Mesenchymal stem cell (in vitro differentiated cells and primary cell): ENCODE data around the gene LCT.
"Not testable (repeated sequence)": the region's sequence is repeated elsewhere in the genome, so short reads cannot be mapped to it uniquely, and the experiment has no call there.

Source experiments
- DNase-seq: peaks from one replicate; pipeline ENCODE4 v3.0.0-alpha.2; 2013
- H2AFZ ChIP-seq: one replicate; pipeline ENCODE4 v1.6.1; 2013; ENCODE audit warnings: low read depth, mild to moderate bottlenecking, control low read depth, inconsistent platforms, low read length, moderate library complexity
- H2AK5ac ChIP-seq: 2 replicates; pipeline ENCODE4 v1.6.1; 2013; ENCODE audit warnings: low read length, moderate library complexity, mild to moderate bottlenecking, inconsistent platforms; ENCODE audit not compliant: severe bottlenecking
- H2BK120ac ChIP-seq: one replicate; pipeline ENCODE4 v1.6.1; 2013; ENCODE audit warnings: low read depth, mild to moderate bottlenecking, inconsistent platforms, low read length, moderate library complexity
- H2BK12ac ChIP-seq, 2 experiments: one replicate each; pipeline ENCODE4 v1.6.1; 2013; ENCODE audit warnings: inconsistent platforms in 2 of 2, low read length in 2 of 2, mild to moderate bottlenecking in 2 of 2, moderate library complexity in 2 of 2, control low read depth in 1 of 2
- H2BK15ac ChIP-seq: one replicate; pipeline ENCODE4 v1.6.1; 2013; ENCODE audit warnings: mild to moderate bottlenecking, low read depth, inconsistent platforms; ENCODE audit not compliant: poor library complexity, severe bottlenecking
- H2BK5ac ChIP-seq: 2 replicates; pipeline ENCODE4 v1.6.1; 2013; ENCODE audit warnings: low read depth, mild to moderate bottlenecking, low read length, control low read depth, inconsistent platforms; ENCODE audit not compliant: poor library complexity, severe bottlenecking
- H3K14ac ChIP-seq, 2 experiments: one replicate each; pipeline ENCODE4 v1.6.1; 2013; ENCODE audit warnings: inconsistent platforms in 2 of 2, low read length in 2 of 2, control low read depth in 1 of 2, mild to moderate bottlenecking in 1 of 2, moderate library complexity in 1 of 2
- H3K18ac ChIP-seq, 2 experiments: one replicate each; pipeline ENCODE4 v1.6.1; 2013; ENCODE audit warnings: inconsistent platforms in 2 of 2, low read length in 2 of 2, control low read depth in 1 of 2, low read depth in 1 of 2, mild to moderate bottlenecking in 1 of 2
- H3K23ac ChIP-seq, 2 experiments: one replicate each; pipeline ENCODE4 v1.6.1; 2013; ENCODE audit warnings: inconsistent platforms in 2 of 2, low read length in 2 of 2, mild to moderate bottlenecking in 2 of 2, moderate library complexity in 2 of 2, control low read depth in 1 of 2
- H3K27ac ChIP-seq: 2 replicates; pipeline ENCODE4 v1.5.1; 2013; ENCODE audit warnings: mild to moderate bottlenecking, moderate library complexity, low read length, control low read depth, inconsistent platforms; ENCODE audit not compliant: poor library complexity, severe bottlenecking
- H3K27me3 ChIP-seq, 2 experiments: 2 replicates each; pipeline versions ENCODE4 v1.6.1 to v1.7.0; 2013; ENCODE audit warnings: low read length in 2 of 2, mild to moderate bottlenecking in 2 of 2, moderate library complexity in 2 of 2, control low read depth in 1 of 2, inconsistent platforms in 1 of 2; ENCODE audit not compliant: control insufficient read depth in 1 of 2, insufficient read depth in 1 of 2
- H3K36me3 ChIP-seq, 2 experiments: 2 replicates each; pipeline versions ENCODE4 v1.6.1 to v1.7.0; 2013; ENCODE audit warnings: low read length in 2 of 2, control low read depth in 1 of 2, inconsistent platforms in 1 of 2, low read depth in 1 of 2, mild to moderate bottlenecking in 1 of 2; ENCODE audit not compliant: insufficient read depth in 2 of 2, control insufficient read depth in 1 of 2
- H3K4ac ChIP-seq, 2 experiments: one replicate each; pipeline ENCODE4 v1.6.1; 2013; ENCODE audit warnings: inconsistent platforms in 2 of 2, low read length in 2 of 2, mild to moderate bottlenecking in 2 of 2, moderate library complexity in 2 of 2, control low read depth in 1 of 2, low read depth in 1 of 2
- H3K4me1 ChIP-seq: 2 replicates; pipeline ENCODE4 v1.6.1; 2013; ENCODE audit warnings: low read depth, low read length, control low read depth; ENCODE audit not compliant: control insufficient read depth, insufficient read depth
- H3K4me2 ChIP-seq: 2 replicates; pipeline ENCODE4 v1.6.1; 2013; ENCODE audit warnings: low read length, mild to moderate bottlenecking, inconsistent platforms; ENCODE audit not compliant: poor library complexity, severe bottlenecking
- H3K4me3 ChIP-seq, 2 experiments: 2 replicates each; pipeline versions ENCODE4 v1.5.1 to v1.7.0; 2013; ENCODE audit warnings: low read length in 2 of 2, mild to moderate bottlenecking in 2 of 2, control low read depth in 1 of 2, low read depth in 1 of 2; ENCODE audit not compliant: insufficient read depth in 1 of 2
- H3K79me1 ChIP-seq: replicated peaks from 2 replicates; pipeline ENCODE4 v1.6.1; 2013; ENCODE audit warnings: mild to moderate bottlenecking, control low read depth, low read length, inconsistent platforms; ENCODE audit not compliant: poor library complexity, severe bottlenecking
- H3K9ac ChIP-seq: 2 replicates; pipeline ENCODE4 v1.7.0; 2013; ENCODE audit warnings: mild to moderate bottlenecking, low read length, moderate library complexity
- H3K9me3 ChIP-seq: 2 replicates; pipeline ENCODE4 v1.7.0; 2013; ENCODE audit warnings: mild to moderate bottlenecking, low read length; ENCODE audit not compliant: control insufficient read depth
- H4K8ac ChIP-seq: one replicate; pipeline ENCODE4 v1.6.1; 2013; ENCODE audit warnings: inconsistent platforms, mild to moderate bottlenecking, low read length, moderate library complexity
- H4K91ac ChIP-seq: one replicate; pipeline ENCODE4 v1.6.1; 2013; ENCODE audit warnings: mild to moderate bottlenecking, low read length, inconsistent platforms
- WGBS: methylation state at CpG from one replicate; pipeline ENCODE4 v1.1.7; 2013; ENCODE audit warnings: mixed read lengths; 5-methylcytosine and 5-hydroxymethylcytosine counted together

The LCT gene

DNA sequence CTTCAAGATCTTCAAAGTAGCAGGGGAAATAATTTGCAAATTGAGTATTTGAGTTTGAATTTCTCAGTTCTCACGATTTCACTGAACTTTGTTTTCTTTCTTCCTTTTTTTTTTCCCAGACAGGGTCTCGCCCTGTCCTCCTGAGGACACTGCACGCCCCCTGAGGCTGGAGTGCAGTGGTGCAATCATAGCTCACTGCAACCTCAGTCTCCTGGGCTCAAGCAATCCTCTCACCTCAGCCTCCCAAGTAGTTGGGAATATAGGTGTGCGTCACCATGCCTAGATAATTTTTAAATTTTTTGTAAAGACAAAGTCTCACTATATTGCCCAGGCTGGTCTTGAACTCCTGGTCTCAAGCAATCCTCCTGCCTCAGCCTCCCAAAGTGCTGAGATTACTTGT, 41.3 kb downstream of the LCT start:
- H3K4me2 ChIP-seq, H2BK15ac ChIP-seq, H3K27me3 ChIP-seq, H3K23ac ChIP-seq, H4K8ac ChIP-seq, H2BK5ac ChIP-seq, H2AK5ac ChIP-seq, H2BK120ac ChIP-seq, H2BK12ac ChIP-seq, H3K18ac ChIP-seq, H3K27ac ChIP-seq, H3K14ac ChIP-seq, H3K9me3 ChIP-seq, H3K9ac ChIP-seq, H3K4me3 ChIP-seq, H2AFZ ChIP-seq, H3K79me1 ChIP-seq, H3K4ac ChIP-seq, H3K36me3 ChIP-seq, H4K91ac ChIP-seq, DNase-seq: not testable (repeated sequence)
- H3K4me1 ChIP-seq = peaks cover 11% of the 10 kb centered on the region
- WGBS = 100% methylated on average over 3 of the region's 4 CpGs

- H3K23ac ChIP-seq = no peak overlapping the region
- H3K9ac ChIP-seq = no peak overlapping the region
- H3K4me1 ChIP-seq = peaks cover 14% of the 10 kb centered on the region
- WGBS = 81% methylated on average over 7 of the region's 7 CpGs
- DNase-seq = no peak
- H2BK12ac ChIP-seq = no peak overlapping the region
- H3K36me3 ChIP-seq = peaks cover 12 to 13% of the 10 kb centered on the region in 2 experiments
- H3K14ac ChIP-seq = no peak overlapping the region
- H2BK15ac ChIP-seq = no peak overlapping the region
- no peaks in the 10 kb centered on the region for H3K27me3 ChIP-seq
- peaks cover 4% of the 10 kb centered on the region for H3K79me1 ChIP-seq
- H2AK5ac ChIP-seq = peak overlapping the region; percentile 36
- H4K91ac ChIP-seq = no peak overlapping the region
- H3K4me2 ChIP-seq = no peak overlapping the region
- H2BK120ac ChIP-seq = no peak overlapping the region
- H2AFZ ChIP-seq = no peak overlapping the region
- H3K4ac ChIP-seq = no peak overlapping the region
- no peak overlapping the region for H3K18ac ChIP-seq
- H4K8ac ChIP-seq = no peak overlapping the region
- peaks cover 4% of the 10 kb centered on the region for H3K9me3 ChIP-seq
- no peak overlapping the region for H2BK5ac ChIP-seq
- H3K27ac ChIP-seq = no peak overlapping the region
- no peak overlapping the region for H3K4me3 ChIP-seq
Observed at GRCh38 chr2:135792401-135793150, 44.4 kb downstream of the LCT start.

DNA sequence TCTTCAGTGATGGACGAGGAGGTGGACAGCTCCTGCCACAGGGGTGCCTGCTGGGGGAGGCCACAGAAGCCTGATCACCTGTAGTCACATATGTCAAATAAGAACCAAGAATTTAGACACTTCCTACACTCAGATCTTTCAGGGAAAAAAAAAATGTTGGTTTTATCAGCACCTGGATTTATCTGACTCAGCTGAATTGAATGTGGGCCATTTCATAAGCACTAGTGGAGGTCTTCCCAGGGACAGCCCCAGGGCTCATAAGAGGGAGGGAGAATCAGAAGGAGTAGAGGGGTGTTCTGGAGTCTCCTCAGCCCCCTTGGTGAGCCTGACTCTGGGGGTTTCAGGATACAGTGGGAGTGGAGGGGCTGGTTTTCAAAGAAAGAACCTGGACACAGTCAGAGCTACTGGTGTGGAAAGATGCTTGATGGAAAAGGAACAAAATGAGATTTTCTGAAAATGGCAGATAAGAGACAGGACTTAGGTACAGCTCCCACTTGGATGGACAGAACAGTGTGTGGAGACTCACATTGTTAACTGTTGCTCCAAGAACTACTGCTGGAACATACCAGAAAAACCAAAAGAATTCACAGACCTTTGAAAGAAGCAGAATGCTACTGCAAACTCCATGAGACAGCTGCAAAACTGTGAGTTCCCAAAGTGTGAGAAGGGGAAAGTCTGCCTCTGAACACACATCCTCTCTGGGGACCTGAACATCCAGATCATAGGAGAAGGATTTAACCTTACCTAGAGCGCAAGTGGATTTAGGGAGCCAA, 45.4 kb downstream of the LCT start:
- H2AFZ ChIP-seq = no peak overlapping the region
- no peak overlapping the region for H3K18ac ChIP-seq
- H3K4ac ChIP-seq = no peak overlapping the region
- H3K4me1 ChIP-seq = peaks cover 14% of the 10 kb centered on the region
- no peak overlapping the region for H3K23ac ChIP-seq
- peak overlapping the region; percentile 5 for H3K27ac ChIP-seq
- no peak overlapping the region for H4K8ac ChIP-seq
- H3K9ac ChIP-seq = no peak overlapping the region
- peak; percentile 22 for DNase-seq
- H2BK12ac ChIP-seq = no peak overlapping the region
- H2BK5ac ChIP-seq = no peak overlapping the region
- H3K4me3 ChIP-seq = no peak overlapping the region
- H2BK120ac ChIP-seq = no peak overlapping the region
- no peaks in the 10 kb centered on the region for H3K27me3 ChIP-seq
- peak overlapping the region; percentile 34 for H2AK5ac ChIP-seq
- 100% methylated on average over 2 of the region's 2 CpGs for WGBS
- H3K79me1 ChIP-seq = peaks cover 4% of the 10 kb centered on the region
- H2BK15ac ChIP-seq = no peak overlapping the region
- no peak overlapping the region for H4K91ac ChIP-seq
- peaks cover 4% of the 10 kb centered on the region for H3K9me3 ChIP-seq
- H3K36me3 ChIP-seq = peaks cover 12 to 18% of the 10 kb centered on the region in 2 experiments
- no peak overlapping the region for H3K4me2 ChIP-seq
- no peak overlapping the region for H3K14ac ChIP-seq

DNA sequence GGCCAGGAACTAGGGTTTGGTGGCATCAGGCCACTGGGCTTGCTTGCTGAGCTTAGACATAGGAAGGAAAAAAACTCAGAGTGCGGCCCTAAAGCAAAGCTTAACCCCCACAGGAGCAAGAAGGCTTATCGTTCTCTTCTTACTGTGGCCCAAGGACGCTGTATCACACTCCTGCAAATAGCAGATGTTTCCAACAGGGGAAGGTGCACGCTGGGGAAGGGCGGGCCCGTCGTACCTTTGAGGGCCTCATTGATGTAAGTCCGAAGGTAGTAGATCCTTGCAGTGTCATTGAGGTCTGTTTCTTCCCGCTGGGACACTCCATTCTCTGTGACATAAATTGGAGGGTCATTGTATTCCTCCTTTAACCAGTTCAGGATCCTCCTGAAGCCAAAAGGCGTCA, 46.6 kb downstream of the LCT start:
- Histone ChIP-seq H2BK15ac (no peak overlapping the region), H3K23ac (no peak overlapping the region), H3K79me1 (peaks cover 4% of the 10 kb centered on the region), H3K4ac (no peak overlapping the region), H2AFZ (no peak overlapping the region), H3K4me1 (peaks cover 14% of the 10 kb centered on the region), H3K27me3 (no peaks in the 10 kb centered on the region), H3K18ac (no peak overlapping the region), H3K27ac (no peak overlapping the region), H2AK5ac (peak overlapping the region; percentile 27), H4K8ac (no peak overlapping the region), H4K91ac (no peak overlapping the region), H3K14ac (no peak overlapping the region), H2BK12ac (no peak overlapping the region), H2BK5ac (no peak overlapping the region), H2BK120ac (no peak overlapping the region), H3K9ac (no peak overlapping the region), H3K4me2 (no peak overlapping the region), H3K36me3 (peaks cover 19 to 26% of the 10 kb centered on the region in 2 experiments), H3K9me3 (peaks cover 4% of the 10 kb centered on the region), H3K4me3 (no peak overlapping the region)
- WGBS = 96% methylated on average over 10 of the region's 10 CpGs
- DNase-seq = no peak
